NCI-H446 treated with DMSO at 0.1 percent for 48 hours (cell line): ENCODE results near the gene FASTKD1.
A peak's percentile ranks its signal among the peaks of the same experiment; 100 is the strongest.
"Not testable (repeated sequence)": the region's sequence is repeated elsewhere in the genome, so short reads cannot be mapped to it uniquely, and the experiment has no call there.

Experiments used
- DNase-seq: peaks from one replicate; lab custom pipeline; 2025; lab: John Stamatoyannopoulos, UW

Gene FASTKD1

GRCh38 chr2:169570752-169571151 is 2.9 kb downstream of the FASTKD1 start:
- not testable (repeated sequence) for DNase-seq

GRCh38 chr2:169569948-169570347 is 3.7 kb downstream of the FASTKD1 start:
- no peak for DNase-seq

- no peak for DNase-seq
Measured at GRCh38 chr2:169565686-169566085, 8.0 kb downstream of the FASTKD1 start.

- no peak for DNase-seq
Measured at GRCh38 chr2:169562519-169562918, 11.1 kb downstream of the FASTKD1 start.

GRCh38 chr2:169562084-169562483 is 11.6 kb downstream of the FASTKD1 start:
- DNase-seq, result not testable (repeated sequence)

GRCh38 chr2:169561364-169561763 is 12.3 kb downstream of the FASTKD1 start:
- DNase-seq, result no peak

GRCh38 chr2:169546756-169547155 is 26.9 kb downstream of the FASTKD1 start:
- no peak for DNase-seq

- DNase-seq, result no peak
Measured at GRCh38 chr2:169542433-169542832, 31.2 kb downstream of the FASTKD1 start.

GRCh38 chr2:169540146-169540545 is 33.5 kb downstream of the FASTKD1 start:
- DNase-seq, result no peak

- not testable (repeated sequence) for DNase-seq
Measured at GRCh38 chr2:169539460-169539859, 34.2 kb downstream of the FASTKD1 start.

GRCh38 chr2:169528271-169528701 is 45.4 kb downstream of the FASTKD1 start:
- DNase-seq, result no peak

GRCh38 chr2:169526451-169526850 is 47.2 kb downstream of the FASTKD1 start:
- DNase-seq, result no peak

GRCh38 chr2:169525434-169525833 is 48.2 kb downstream of the FASTKD1 start:
- DNase-seq, result no peak

GRCh38 chr2:169523681-169524080 is 50.0 kb downstream of the FASTKD1 start:
- DNase-seq, result no peak

GRCh38 chr2:169520896-169521295 is 52.8 kb downstream of the FASTKD1 start:
- DNase-seq, result no peak

GRCh38 chr2:169516488-169516995 is 57.1 kb downstream of the FASTKD1 start:
- not testable (repeated sequence) for DNase-seq

GRCh38 chr2:169514758-169515157 is 58.9 kb downstream of the FASTKD1 start:
- DNase-seq, result not testable (repeated sequence)

GRCh38 chr2:169513926-169514325 is 59.7 kb downstream of the FASTKD1 start:
- no peak for DNase-seq

GRCh38 chr2:169513094-169513493 is 60.6 kb downstream of the FASTKD1 start:
- no peak for DNase-seq

GRCh38 chr2:169512525-169512924 is 61.1 kb downstream of the FASTKD1 start:
- no peak for DNase-seq

- no peak for DNase-seq
Measured at GRCh38 chr2:169511818-169512217, 61.8 kb downstream of the FASTKD1 start.

GRCh38 chr2:169510496-169510895 is 63.2 kb downstream of the FASTKD1 start:
- no peak for DNase-seq

GRCh38 chr2:169509955-169510354 is 63.7 kb downstream of the FASTKD1 start:
- DNase-seq, result no peak

- DNase-seq, result peak; percentile 32
Measured at GRCh38 chr2:169509298-169509885, 64.3 kb downstream of the FASTKD1 start, which contains the start of gene KLHL41. Gene KLHL41 (plus strand): TSS chr2:169509702. CDS start chr2:169509779, 77 bp downstream.
